NCI-H345 (cell line): ENCODE measurements around the gene IGFBP2.

Experiments used
- DNase-seq: peaks from one replicate; lab custom pipeline; 2025; lab: John Stamatoyannopoulos, UW

Gene IGFBP2

GRCh38 chr2:216636551-216637450 is 3.6 kb downstream of the IGFBP2 start:
- DNase-seq = no peak

DNA sequence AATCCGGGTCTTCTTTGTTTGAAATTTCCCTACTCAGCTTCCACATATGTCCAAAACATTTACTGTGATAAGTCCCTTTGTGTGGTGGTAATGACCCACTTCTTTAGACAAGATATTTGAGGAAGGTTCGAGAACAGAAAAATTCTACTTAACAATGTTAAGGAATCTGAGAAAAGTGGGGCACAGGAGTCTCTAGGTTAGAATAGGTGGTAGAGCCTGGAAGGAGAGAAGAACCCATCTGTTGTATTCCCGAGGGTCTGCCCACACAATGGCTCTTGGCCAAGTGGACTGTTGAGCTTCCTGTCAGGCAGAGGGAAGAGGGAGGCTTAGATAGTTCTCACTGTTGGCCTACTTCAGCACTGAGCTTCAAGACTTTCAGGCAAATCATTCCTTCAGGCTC is 4.3 kb downstream of the IGFBP2 start:
- no peak for DNase-seq

- no peak for DNase-seq
Observed at GRCh38 chr2:216643986-216644659, 10.9 kb downstream of the IGFBP2 start.

DNA sequence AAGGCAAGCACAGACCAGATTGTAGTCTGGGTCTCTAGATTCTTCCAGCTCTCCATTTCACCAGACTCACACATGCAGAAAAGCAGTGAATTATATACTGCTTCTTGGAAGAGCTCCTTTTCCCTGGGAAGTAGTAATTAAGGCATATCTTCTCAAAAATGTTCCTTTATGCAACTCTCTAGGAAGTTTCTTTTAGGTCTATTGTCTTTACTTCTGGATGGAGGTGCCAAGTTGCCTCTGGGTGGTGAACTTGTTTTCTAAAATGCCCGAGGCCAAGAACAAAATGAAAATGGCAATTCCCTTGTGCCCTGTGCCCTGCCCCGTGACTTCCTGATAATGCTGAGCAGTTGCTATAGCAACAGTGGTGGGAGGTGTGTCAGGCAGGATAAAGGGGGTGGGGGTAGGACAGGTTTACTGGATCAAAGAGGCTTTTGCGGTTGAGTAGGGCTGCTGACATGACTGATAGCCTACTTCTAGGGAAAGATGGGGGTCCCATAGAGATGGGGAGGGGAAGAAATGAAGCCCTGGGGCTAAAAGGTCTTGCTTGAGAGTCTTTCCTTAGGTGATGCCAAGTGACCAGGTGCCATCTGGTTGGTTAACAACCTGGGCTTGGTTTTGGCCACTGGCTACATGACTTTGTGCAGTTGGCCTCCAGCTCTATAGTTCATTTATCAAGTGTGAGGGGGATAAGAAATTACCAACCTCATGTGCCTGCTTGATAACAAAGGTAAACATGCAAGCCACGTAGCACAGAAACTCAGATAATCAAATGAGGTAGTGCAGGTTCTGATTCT is 11.8 kb downstream of the IGFBP2 start:
- DNase-seq = no peak

- no peak for DNase-seq
Observed at GRCh38 chr2:216645636-216645950, 12.4 kb downstream of the IGFBP2 start.

- no peak for DNase-seq
Observed at GRCh38 chr2:216646116-216646515, 12.9 kb downstream of the IGFBP2 start.

DNA sequence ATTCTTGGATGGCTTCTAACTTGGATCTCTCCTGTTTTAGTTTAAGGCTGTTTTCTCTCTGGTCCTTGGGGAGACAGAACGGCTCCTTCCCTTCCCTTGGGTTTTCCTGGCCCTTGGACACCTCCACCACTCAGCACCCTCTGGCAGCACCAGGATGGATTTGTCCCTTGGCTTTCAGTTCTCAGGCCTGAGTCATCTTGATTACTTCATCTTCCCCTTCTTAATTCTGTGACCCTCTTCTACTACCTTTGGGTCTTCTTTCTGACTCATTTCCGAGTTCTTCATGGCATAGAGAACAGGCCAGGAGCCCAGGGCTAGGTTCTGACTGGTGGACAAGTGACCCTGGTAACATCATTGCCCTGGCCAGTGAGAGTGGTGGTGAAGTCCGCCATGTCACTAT is 14.9 kb downstream of the IGFBP2 start:
- DNase-seq = no peak

GRCh38 chr2:216649574-216649973 is 16.4 kb downstream of the IGFBP2 start:
- DNase-seq = no peak

GRCh38 chr2:216650626-216651257 is 17.5 kb downstream of the IGFBP2 start:
- DNase-seq = no peak

GRCh38 chr2:216651351-216651881 is 18.2 kb downstream of the IGFBP2 start:
- no peak for DNase-seq

DNA sequence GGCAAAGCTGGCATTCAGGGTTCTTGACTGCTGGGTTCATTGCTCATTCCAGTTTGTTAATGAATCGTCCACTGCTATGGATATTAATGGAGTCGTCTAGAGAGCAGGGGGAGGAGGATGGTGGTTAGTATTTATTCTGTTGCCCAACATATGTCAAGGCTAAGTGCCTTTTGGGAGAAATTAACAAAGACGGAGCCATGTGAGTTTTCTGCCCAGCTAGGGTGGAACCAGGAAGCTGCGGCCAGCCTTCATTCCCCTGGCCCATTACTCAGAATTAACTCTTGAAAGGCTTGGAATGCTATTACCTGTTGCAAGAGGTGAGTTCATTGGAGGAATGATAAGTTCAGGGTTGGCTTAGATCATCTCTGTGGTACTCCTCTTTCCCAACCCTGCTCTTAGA is 19.3 kb downstream of the IGFBP2 start:
- no peak for DNase-seq

- no peak for DNase-seq
Observed at GRCh38 chr2:216653093-216653799, 20.0 kb downstream of the IGFBP2 start.

- no peak for DNase-seq
Observed at GRCh38 chr2:216653931-216654365, 20.7 kb downstream of the IGFBP2 start.

DNA sequence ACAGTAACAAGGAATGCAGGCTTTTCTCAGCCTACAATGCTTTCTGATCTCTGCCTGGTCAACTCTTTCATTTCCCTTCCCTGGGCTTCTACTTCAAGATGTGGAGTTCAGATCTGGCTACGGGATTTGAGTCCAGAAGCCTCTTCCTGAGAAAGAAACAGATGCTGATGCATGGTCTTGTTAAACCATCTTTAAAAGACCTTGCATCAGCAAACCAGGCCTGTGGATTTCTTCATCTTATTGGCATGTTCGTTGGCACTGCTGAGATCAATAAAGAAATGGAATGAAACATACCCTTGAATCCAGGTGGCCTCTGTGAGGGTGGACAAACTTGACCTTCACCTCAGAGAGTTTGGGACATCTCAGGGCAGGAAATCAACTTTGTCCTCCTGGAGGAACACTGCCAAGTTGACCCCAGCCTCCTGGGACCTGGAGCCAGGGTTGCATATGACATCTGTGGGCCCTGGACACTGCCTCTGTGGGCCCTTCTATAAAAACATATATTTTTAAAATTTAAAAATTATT is 21.4 kb downstream of the IGFBP2 start:
- DNase-seq = no peak

- no peak for DNase-seq
Observed at GRCh38 chr2:216657086-216657855, 24.1 kb downstream of the IGFBP2 start.

DNA sequence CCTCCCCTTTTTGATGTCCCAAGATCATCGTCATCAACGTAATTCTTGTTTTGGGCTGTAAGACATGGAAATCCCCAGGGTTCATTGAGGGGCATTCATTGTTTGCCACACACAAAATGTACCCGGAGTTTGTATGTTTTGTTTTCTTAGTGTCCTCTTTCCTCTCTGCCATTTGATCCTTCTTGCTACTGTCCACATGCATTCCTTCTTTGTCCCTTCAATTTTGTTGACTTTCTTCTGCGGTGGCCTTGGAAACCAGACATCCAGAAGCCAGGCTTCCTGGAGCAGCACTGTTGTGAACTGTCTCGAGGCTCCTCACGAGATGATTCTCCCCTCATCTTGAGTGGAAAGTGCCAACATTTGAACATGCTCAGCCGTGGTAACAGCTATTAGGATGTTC is 24.8 kb downstream of the IGFBP2 start:
- DNase-seq = no peak

DNA sequence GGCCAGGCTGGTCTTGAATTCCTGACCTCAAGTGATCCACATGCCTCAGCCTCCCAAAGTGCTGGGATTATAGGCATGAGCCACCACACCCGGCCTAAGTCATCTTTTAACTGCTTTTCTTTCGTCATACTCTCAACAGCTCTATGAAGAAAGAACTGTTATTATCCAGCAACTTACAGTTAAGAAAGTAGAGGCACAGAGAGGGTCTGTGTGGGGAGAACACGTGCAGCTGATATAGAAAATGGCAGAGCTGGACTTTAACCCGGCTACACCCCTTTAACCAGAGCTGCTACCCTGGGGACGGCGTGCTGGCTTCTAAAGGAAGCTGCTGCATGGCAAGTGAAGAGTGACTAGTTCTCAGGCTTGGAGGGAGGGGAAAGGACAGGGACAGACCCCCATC is 25.5 kb downstream of the IGFBP2 start:
- no peak for DNase-seq

DNA sequence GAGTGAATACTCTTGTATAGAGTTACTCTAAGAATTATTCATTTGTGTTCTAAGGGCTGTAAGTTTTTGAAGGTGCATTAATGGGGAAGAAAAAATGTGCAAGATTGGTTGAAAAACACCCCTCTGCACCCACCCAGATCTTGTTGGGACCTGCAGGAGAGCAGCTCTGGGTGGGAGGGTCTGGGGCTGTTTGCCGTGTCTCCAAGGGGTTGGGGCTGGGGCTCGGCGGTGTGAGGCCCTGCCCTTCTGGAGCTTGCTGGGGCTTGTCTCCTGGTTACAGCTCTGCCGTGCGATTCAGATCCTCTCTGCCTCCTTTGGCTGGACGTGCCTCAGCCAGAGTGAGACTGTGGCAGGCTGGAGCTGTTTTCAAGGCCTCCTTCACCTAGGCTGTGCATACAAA is 26.1 kb downstream of the IGFBP2 start:
- no peak for DNase-seq

- DNase-seq = no peak
Observed at GRCh38 chr2:216660496-216660895, 27.3 kb downstream of the IGFBP2 start.

DNA sequence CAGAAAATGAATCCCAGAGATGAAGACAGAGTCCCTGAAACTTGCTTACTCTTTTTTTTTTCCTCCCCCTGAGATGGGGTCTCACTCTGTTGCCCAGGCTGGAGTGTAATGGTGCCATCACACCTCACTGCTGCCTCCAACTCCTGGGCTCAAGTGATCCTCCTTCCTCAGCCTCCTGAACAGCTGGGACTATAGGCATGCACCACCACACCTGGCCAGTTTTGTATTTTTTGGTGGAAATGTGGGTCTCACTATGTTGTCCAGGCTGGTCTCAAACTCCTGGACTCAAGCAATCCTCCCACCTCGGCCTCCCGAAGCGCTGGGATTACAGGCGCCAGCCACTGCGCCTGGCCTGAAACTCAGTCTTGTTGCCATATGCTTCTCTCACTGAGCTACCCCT is 27.8 kb downstream of the IGFBP2 start:
- no peak for DNase-seq
